Measurements from ENCODE around the gene FSTL5. TPM values are rescaled to one million over a fixed set of nuclear protein-coding genes. Genes with fewer than 3 reads are reported as not detected.

Gene FSTL5
- total RNA-seq, 1 experiment from 2014 or later, result not detected

DNA sequence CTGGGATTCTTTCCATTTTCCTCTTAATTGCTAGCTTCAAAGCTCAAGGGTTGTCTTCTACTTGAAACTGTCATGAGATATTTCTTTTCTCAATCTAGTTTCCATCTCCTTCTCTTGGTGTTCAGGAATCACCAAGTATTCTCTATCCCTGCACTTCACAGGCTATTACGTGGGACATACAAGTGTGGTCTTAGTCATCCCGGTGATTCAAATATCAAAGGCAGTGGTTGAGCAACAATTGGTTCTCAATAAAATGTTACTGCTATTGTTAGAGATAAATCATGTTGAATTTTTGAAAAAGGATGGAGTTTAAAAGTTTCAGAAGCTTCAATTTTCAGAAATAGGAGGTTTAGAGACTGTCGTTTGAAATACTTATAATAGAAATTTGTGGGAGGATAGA, 812.9 kb downstream of the FSTL5 start:
- Histone ChIP-seq H3K4me2 (ENCODE audit: insufficient read depth, insufficient read length, low read length) (no peak overlapping the region), H4K8ac (replicated peaks; ENCODE audit: insufficient read length, low read depth, low read length) (no peak overlapping the region), H4K91ac (ENCODE audit: insufficient read length, low read depth, low read length) (no peak overlapping the region), H3K27me3 (ENCODE audit: insufficient read depth, low read length) (no peaks in the 10 kb centered on the region), H3K79me1 (ENCODE audit: insufficient read depth, low read depth, low read length, poor library complexity, severe bottlenecking) (no peaks in the 10 kb centered on the region), H3K27ac (ENCODE audit: insufficient read length, low read depth, low read length) (no peak overlapping the region), H2BK15ac (ENCODE audit: low read depth, low read length) (no peak overlapping the region), H4K5ac (ENCODE audit: insufficient read length, low read depth, low read length) (no peak overlapping the region), H3K18ac (ENCODE audit: insufficient read length, low read depth, low read length) (no peak overlapping the region), H3K4me1 (ENCODE audit: insufficient read depth, low read length) (no peaks in the 10 kb centered on the region), H4K20me1 (ENCODE audit: control insufficient read depth, insufficient read depth, insufficient read length) (no peaks in the 10 kb centered on the region), H3K4ac (ENCODE audit: low read depth, low read length) (no peak overlapping the region), H2BK5ac (ENCODE audit: insufficient read length, low read length) (no peak overlapping the region), H2BK120ac (ENCODE audit: low read depth, low read length, poor library complexity, severe bottlenecking) (no peak overlapping the region), H3K9me3 (ENCODE audit: control insufficient read depth, low read depth, low read length) (no peaks in the 10 kb centered on the region), H2AFZ (ENCODE audit: low read length) (no peak overlapping the region), H3K23me2 (ENCODE audit: insufficient read length, low read depth, low read length, poor library complexity, severe bottlenecking) (no peaks in the 10 kb centered on the region), H3K23ac (ENCODE audit: insufficient read length, low read depth, low read length) (no peak overlapping the region), H2BK12ac (ENCODE audit: insufficient read length, low read depth, low read length) (no peak overlapping the region), H2BK20ac (ENCODE audit: low read depth, low read length, poor library complexity, severe bottlenecking) (no peak overlapping the region), H3K9ac (ENCODE audit: extremely low read depth, insufficient read length, low read length) (no peak overlapping the region), H3K14ac (ENCODE audit: insufficient read depth, low read length) (no peak overlapping the region), H3T11ph (ENCODE audit: low read length) (no peak overlapping the region), H3K56ac (ENCODE audit: insufficient read length, low read depth, low read length) (no peak overlapping the region), H3K79me2 (ENCODE audit: insufficient read depth, low read length) (no peaks in the 10 kb centered on the region), H2AK5ac (ENCODE audit: insufficient read length, low read length) (no peak overlapping the region)
- no peaks in the 10 kb centered on the region for H3K9me3 Mint-ChIP-seq
- no peak overlapping the region for H3K27ac Mint-ChIP-seq
- no peak overlapping the region for H3K4me3 Mint-ChIP-seq
- TF ChIP-seq, protein P1, sequence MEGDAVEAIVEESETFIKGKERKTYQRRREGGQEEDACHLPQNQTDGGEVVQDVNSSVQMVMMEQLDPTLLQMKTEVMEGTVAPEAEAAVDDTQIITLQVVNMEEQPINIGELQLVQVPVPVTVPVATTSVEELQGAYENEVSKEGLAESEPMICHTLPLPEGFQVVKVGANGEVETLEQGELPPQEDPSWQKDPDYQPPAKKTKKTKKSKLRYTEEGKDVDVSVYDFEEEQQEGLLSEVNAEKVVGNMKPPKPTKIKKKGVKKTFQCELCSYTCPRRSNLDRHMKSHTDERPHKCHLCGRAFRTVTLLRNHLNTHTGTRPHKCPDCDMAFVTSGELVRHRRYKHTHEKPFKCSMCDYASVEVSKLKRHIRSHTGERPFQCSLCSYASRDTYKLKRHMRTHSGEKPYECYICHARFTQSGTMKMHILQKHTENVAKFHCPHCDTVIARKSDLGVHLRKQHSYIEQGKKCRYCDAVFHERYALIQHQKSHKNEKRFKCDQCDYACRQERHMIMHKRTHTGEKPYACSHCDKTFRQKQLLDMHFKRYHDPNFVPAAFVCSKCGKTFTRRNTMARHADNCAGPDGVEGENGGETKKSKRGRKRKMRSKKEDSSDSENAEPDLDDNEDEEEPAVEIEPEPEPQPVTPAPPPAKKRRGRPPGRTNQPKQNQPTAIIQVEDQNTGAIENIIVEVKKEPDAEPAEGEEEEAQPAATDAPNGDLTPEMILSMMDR (conservative IDR thresholded peaks at IDR 0.05), result no peak
- DNase-seq, result no peak
- no peaks in the 10 kb centered on the region for H3K36me3 Mint-ChIP-seq (ENCODE audit: insufficient read depth in 1 of 3, low read depth in 3 of 3)
- H3K27me3 Mint-ChIP-seq (ENCODE audit: low read depth), result no peaks in the 10 kb centered on the region
- no peaks in the 10 kb centered on the region for H3K4me1 Mint-ChIP-seq
- 100% methylated on average over 1 of the region's 3 CpGs for WGBS (ENCODE audit: extremely low coverage, insufficient read length, low lambda C conversion rate)

Measured in H9 (cell line).